Measurements from ENCODE around the gene TRIML1.

The TRIML1 gene

DNA sequence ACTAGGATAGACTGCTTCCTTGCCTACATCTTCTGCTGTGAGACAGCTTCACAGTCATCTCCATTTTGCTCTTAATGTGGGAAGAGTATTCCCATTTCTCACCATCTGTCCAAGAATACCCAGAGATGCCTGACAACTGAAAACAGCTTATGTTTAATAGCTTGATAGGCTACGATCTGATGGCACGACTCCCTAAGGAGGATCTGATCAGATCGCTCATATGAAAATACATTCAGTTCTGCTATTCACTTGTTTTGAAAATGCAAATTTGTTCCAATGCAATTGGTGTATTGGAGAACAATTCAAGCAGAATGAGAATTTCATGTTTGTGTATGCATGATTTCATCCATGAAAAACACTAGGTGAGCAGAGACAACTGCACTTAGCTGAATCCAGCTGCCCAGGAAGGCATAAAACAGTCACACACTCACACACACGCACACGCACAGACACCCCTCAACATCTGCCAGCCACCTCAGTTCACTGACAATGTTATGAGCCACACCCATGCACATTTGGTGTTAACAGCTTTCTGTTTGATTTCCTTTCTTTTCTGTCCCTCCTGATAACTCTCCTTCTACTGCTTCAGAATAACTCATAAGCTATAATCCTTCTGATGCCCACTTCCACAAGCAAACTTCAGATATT, 29.6 kb downstream of the TRIML1 start:
- TF ChIP-seq ZNF747 (tag by site-specific recombination; IDR thresholded peaks at IDR 0.05) (no peak), ZNF610 (tag by site-specific recombination; IDR thresholded peaks at IDR 0.05; ENCODE audit: borderline replicate concordance) (no peak), HOXD13 (CRISPR knock-in tag; IDR thresholded peaks at IDR 0.05; ENCODE audit: borderline replicate concordance) (no peak), ZBTB20 (tag by site-specific recombination; IDR thresholded peaks at IDR 0.05) (no peak), IKZF3 (tag by site-specific recombination; IDR thresholded peaks at IDR 0.05) (no peak), ZBTB8A (tag by site-specific recombination; IDR thresholded peaks at IDR 0.05) (no peak), ZNF670 (tag by site-specific recombination; IDR thresholded peaks at IDR 0.05; ENCODE audit: low read depth) (no peak), ZFHX2 (tag by site-specific recombination; conservative IDR thresholded peaks at IDR 0.05) (no peak), ZNF560 (tag by site-specific recombination; IDR thresholded peaks at IDR 0.05; ENCODE audit: borderline replicate concordance) (no peak), OVOL3 (tag by site-specific recombination; IDR thresholded peaks at IDR 0.05) (no peak), MZF1 (tag by site-specific recombination; IDR thresholded peaks at IDR 0.05; ENCODE audit: borderline replicate concordance) (no peak), WT1 (tag by site-specific recombination; IDR thresholded peaks at IDR 0.05) (no peak)
- TF ChIP-seq, protein P1, sequence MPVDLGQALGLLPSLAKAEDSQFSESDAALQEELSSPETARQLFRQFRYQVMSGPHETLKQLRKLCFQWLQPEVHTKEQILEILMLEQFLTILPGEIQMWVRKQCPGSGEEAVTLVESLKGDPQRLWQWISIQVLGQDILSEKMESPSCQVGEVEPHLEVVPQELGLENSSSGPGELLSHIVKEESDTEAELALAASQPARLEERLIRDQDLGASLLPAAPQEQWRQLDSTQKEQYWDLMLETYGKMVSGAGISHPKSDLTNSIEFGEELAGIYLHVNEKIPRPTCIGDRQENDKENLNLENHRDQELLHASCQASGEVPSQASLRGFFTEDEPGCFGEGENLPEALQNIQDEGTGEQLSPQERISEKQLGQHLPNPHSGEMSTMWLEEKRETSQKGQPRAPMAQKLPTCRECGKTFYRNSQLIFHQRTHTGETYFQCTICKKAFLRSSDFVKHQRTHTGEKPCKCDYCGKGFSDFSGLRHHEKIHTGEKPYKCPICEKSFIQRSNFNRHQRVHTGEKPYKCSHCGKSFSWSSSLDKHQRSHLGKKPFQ (tag by site-specific recombination; IDR thresholded peaks at IDR 0.05), result no peak
- POLR2A ChIA-PET, result no interaction called here

GRCh38 chr4:188171551-188171950, 32.3 kb downstream of the TRIML1 start:
- H3K4me3 ChIP-seq (ENCODE audit: low read depth, low read length), result no peak overlapping the region
- H3K9me3 ChIP-seq (ENCODE audit: control insufficient read depth, insufficient read depth, low read depth, low read length), result no peaks in the 10 kb centered on the region
- H3K4me1 ChIP-seq (ENCODE audit: control insufficient read depth, insufficient read depth, low read length), result no peaks in the 10 kb centered on the region
- CTCF ChIA-PET, result no interaction called here
- POLR2A ChIA-PET, result no interaction called here
- TF ChIP-seq PRDM6 (tag by site-specific recombination; IDR thresholded peaks at IDR 0.05), result no peak
- TF ChIP-seq ZNF837 (tag by site-specific recombination; IDR thresholded peaks at IDR 0.05), result no peak
- TF ChIP-seq ZNF585B (tag by site-specific recombination; IDR thresholded peaks at IDR 0.05), result no peak
- TF ChIP-seq SP2 (tag by site-specific recombination; IDR thresholded peaks at IDR 0.05), result no peak
- no peak for TF ChIP-seq ZNF394 (tag by site-specific recombination; IDR thresholded peaks at IDR 0.05; ENCODE audit: borderline replicate concordance)
- no peak for TF ChIP-seq TCF7L2 (IDR thresholded peaks at IDR 0.05; ENCODE audit: borderline replicate concordance, low read depth, low read length)
- no peak for TF ChIP-seq ZBTB17 (tag by site-specific recombination; IDR thresholded peaks at IDR 0.05)
- no peak for TF ChIP-seq ZNF426 (tag by site-specific recombination; IDR thresholded peaks at IDR 0.05)
- no peak for TF ChIP-seq ZNF558 (tag by site-specific recombination; IDR thresholded peaks at IDR 0.05)
- no peak for TF ChIP-seq ZNF155 (tag by site-specific recombination; IDR thresholded peaks at IDR 0.05)
- TF ChIP-seq ZBTB1 (tag by site-specific recombination; IDR thresholded peaks at IDR 0.05), result no peak
- H3K27ac ChIP-seq (ENCODE audit: extremely low read depth, low read depth, low read length), result no peak overlapping the region
- H3K36me3 ChIP-seq (ENCODE audit: control insufficient read depth in 2 of 2, insufficient read depth in 1 of 2, low read length in 2 of 2), result no peaks in the 10 kb centered on the region

More for the DNA sequence above, 29.6 kb downstream of the TRIML1 start:
- H3K36me3 ChIP-seq (ENCODE audit: control insufficient read depth in 2 of 2, insufficient read depth in 1 of 2, low read length in 2 of 2), result no peaks in the 10 kb centered on the region
- H3K9me3 ChIP-seq (ENCODE audit: control insufficient read depth, insufficient read depth, low read depth, low read length), result no peaks in the 10 kb centered on the region
- CTCF ChIA-PET, result no interaction called here
- H3K4me3 ChIP-seq (ENCODE audit: low read depth, low read length), result no peak overlapping the region
- H3K27ac ChIP-seq (ENCODE audit: extremely low read depth, low read depth, low read length), result no peak overlapping the region
- no peaks in the 10 kb centered on the region for H3K4me1 ChIP-seq (ENCODE audit: control insufficient read depth, insufficient read depth, low read length)
